SU-DHL-6 (cell line): ENCODE data around the gene DLL1.
A peak's percentile ranks its signal among the peaks of the same experiment; 100 is the strongest.

Source experiments
- H2AFZ ChIP-seq: fragments of 200-600 bp; sonication (generic); 2 replicates; pipeline ENCODE4 v1.6.1; 2014; ENCODE audit warnings: low read depth, mild to moderate bottlenecking, moderate library complexity, mixed read lengths, antibody characterized with exemption, low read length; ENCODE audit not compliant: severe bottlenecking
- H3F3A ChIP-seq: fragments of 200-600 bp; shearing (Covaris generic); 2 replicates; pipeline ENCODE4 v1.6.0; 2016; ENCODE audit warnings: antibody characterized with exemption, mild to moderate bottlenecking; ENCODE audit not compliant: insufficient read depth
- H3K27ac ChIP-seq: fragments of 200-600 bp; sonication (generic); 2 replicates; pipeline ENCODE4 v1.5.1; 2016; ENCODE audit warnings: low read depth, mild to moderate bottlenecking, low read length, moderate library complexity, mixed read lengths
- H3K27me3 ChIP-seq: fragments of 200-600 bp; sonication (generic), shearing (Covaris generic); 2 replicates; pipeline ENCODE4 v1.6.0; 2014; ENCODE audit warnings: mild to moderate bottlenecking, low read length
- H3K36me3 ChIP-seq: fragments of 200-600 bp; sonication (generic); 2 replicates; pipeline ENCODE4 v1.6.1; 2014; ENCODE audit warnings: mild to moderate bottlenecking, low read length, mixed read lengths
- H3K4me2 ChIP-seq: fragments of 300-600, 200-600 bp; shearing (Covaris generic), sonication (generic); 2 replicates; pipeline ENCODE4 v1.6.0; 2014; ENCODE audit warnings: low read length, low read depth, mild to moderate bottlenecking; ENCODE audit not compliant: poor library complexity, severe bottlenecking
- H3K4me3 ChIP-seq: fragments of 200-600 bp; sonication (generic); 2 replicates; pipeline ENCODE4 v1.5.1; 2014; ENCODE audit warnings: antibody characterized with exemption, low read length, mild to moderate bottlenecking, mixed read lengths; ENCODE audit not compliant: insufficient read depth, poor library complexity, severe bottlenecking
- H3K79me2 ChIP-seq: fragments of 200-600 bp; sonication (generic); 2 replicates; pipeline ENCODE4 v1.6.1; 2014; ENCODE audit warnings: mild to moderate bottlenecking, low read length, moderate library complexity; ENCODE audit not compliant: insufficient read depth
- H3K9ac ChIP-seq: fragments of 200-600 bp; sonication (generic); 2 replicates; pipeline ENCODE4 v1.7.0; 2014; ENCODE audit warnings: mild to moderate bottlenecking, low read length
- H3K9me2 ChIP-seq: fragments of 200-600 bp; sonication (generic); replicated peaks from 2 replicates; pipeline ENCODE4 v1.6.1; 2014; ENCODE audit warnings: low read length; ENCODE audit not compliant: insufficient read depth
- H3K9me3 ChIP-seq: fragments of 200-600 bp; sonication (generic); 2 replicates; pipeline ENCODE4 v1.6.1; 2014; ENCODE audit warnings: low read length, mixed read lengths; ENCODE audit not compliant: insufficient read depth
- H4K20me1 ChIP-seq: fragments of 200-600 bp; sonication (generic); 2 replicates; pipeline ENCODE4 v1.6.1; 2014; ENCODE audit warnings: low read depth, mild to moderate bottlenecking, antibody characterized with exemption, low read length, moderate library complexity, mixed read lengths
- CTCF ChIP-seq: fragments of 200-600 bp; sonication (generic); IDR thresholded peaks from one replicate; pipeline ENCODE4 v1.5.1; 2017; ENCODE audit warnings: antibody characterized with exemption, mild to moderate bottlenecking, low read length, moderate library complexity; ENCODE audit not compliant: insufficient read depth, poor library complexity, severe bottlenecking
- EZH2phosphoT487 ChIP-seq: fragments of 200-600 bp; sonication (generic), shearing (Covaris generic); conservative IDR thresholded peaks from 2 replicates; pipeline ENCODE4 v1.6.1; 2018; ENCODE audit warnings: mild to moderate bottlenecking, antibody characterized with exemption, low read length, moderate library complexity, mixed read lengths

Gene DLL1

GRCh38 chr6:170281331-170282292, 9.3 kb downstream of the DLL1 start:
- no peaks in the 10 kb centered on the region for H3K27me3 ChIP-seq
- no peak overlapping the region for H3K27ac ChIP-seq
- H3F3A ChIP-seq: no peaks in the 10 kb centered on the region; the same call in 1 of the 2 replicates
- H3K36me3 ChIP-seq: no peaks in the 10 kb centered on the region
- H3K9me2 ChIP-seq: no peaks in the 10 kb centered on the region
- TF ChIP-seq EZH2phosphoT487 (no peak), CTCF (no peak)
- no peaks in the 10 kb centered on the region for H3K9me3 ChIP-seq
- H4K20me1 ChIP-seq: no peaks in the 10 kb centered on the region
- H3K79me2 ChIP-seq: no peaks in the 10 kb centered on the region
- H3K4me2 ChIP-seq: no peak overlapping the region
- H3K9ac ChIP-seq: no peak overlapping the region
- H3K4me3 ChIP-seq: no peak overlapping the region
- H2AFZ ChIP-seq: no peak overlapping the region

- Histone ChIP-seq H3K9me3 (no peaks in the 10 kb centered on the region), H3K36me3 (no peaks in the 10 kb centered on the region), H3K27ac (no peak overlapping the region), H3K79me2 (no peaks in the 10 kb centered on the region), H3F3A (no peaks in the 10 kb centered on the region; the same call in 1 of the 2 replicates), H4K20me1 (no peaks in the 10 kb centered on the region), H3K9ac (peak overlapping the region; percentile 36), H3K9me2 (no peaks in the 10 kb centered on the region), H3K4me2 (peak overlapping the region; percentile 65), H3K27me3 (no peaks in the 10 kb centered on the region), H2AFZ (peak overlapping the region; percentile 81), H3K4me3 (peak overlapping the region; percentile 41)
- TF ChIP-seq EZH2phosphoT487 (no peak), CTCF (no peak)
Observed at GRCh38 chr6:170280689-170281045, 10.2 kb downstream of the DLL1 start.

GRCh38 chr6:170279977-170280688, 10.7 kb downstream of the DLL1 start:
- Histone ChIP-seq H3K79me2 (no peaks in the 10 kb centered on the region), H3K4me3 (peak overlapping the region; percentile 41), H3K27ac (no peak overlapping the region), H3F3A (no peaks in the 10 kb centered on the region; the same call in 1 of the 2 replicates), H3K9me3 (no peaks in the 10 kb centered on the region), H3K9me2 (no peaks in the 10 kb centered on the region), H4K20me1 (no peaks in the 10 kb centered on the region), H3K9ac (peak overlapping the region; percentile 36), H3K36me3 (no peaks in the 10 kb centered on the region), H3K4me2 (peak overlapping the region; percentile 65), H3K27me3 (no peaks in the 10 kb centered on the region), H2AFZ (peak overlapping the region; percentile 81)
- TF ChIP-seq CTCF (no peak), EZH2phosphoT487 (no peak)
